Lung microvascular endothelial cell (primary cell): Measurements from ENCODE around the gene RGS6. TPM values are rescaled to one million over a fixed set of nuclear protein-coding genes. Genes with fewer than 3 reads are reported as not detected.

Experiments
- DNase-seq, 2 donors: peaks; one replicate each; pipeline versions ENCODE4 v3.0.0 to v3.0.0-alpha.2; 2010; ENCODE audit warnings: low read depth in 2 of 2
- total RNA-seq: library from RNA; depleted of rRNA; stranded (reverse); fragments of >200 nt; gene quantifications from 2 replicates; pipeline ENCODE4 v1.2.1, GENCODE V29; 2014

Gene RGS6
- total RNA-seq, 1 donor from 2014 or later, result not detected

- no peak for DNase-seq
These were observed 673.1 kb downstream of the RGS6 start for GRCh38 chr14:72605096-72605920.

- DNase-seq, result no peak
These were observed 673.6 kb downstream of the RGS6 start for GRCh38 chr14:72605921-72606220.

DNA sequence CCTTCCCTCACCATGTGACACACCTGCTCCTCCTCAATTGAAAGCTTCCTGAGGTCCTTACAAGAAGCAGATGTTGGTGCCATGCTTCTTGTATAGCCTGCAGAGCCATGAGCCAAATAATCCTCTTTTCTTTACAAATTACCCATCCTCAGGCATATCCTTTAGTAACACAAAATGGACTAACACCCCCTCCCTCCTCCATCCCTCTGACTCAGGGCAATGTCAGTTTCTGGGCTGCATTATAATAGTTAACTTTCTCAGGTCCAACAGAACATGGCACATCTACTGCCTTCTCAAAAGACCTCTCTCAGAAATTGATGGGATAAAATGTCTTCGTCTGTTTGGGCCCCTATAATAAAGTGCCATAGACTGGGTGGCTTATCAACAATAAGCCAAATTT is 674.6 kb downstream of the RGS6 start:
- no peak for DNase-seq

DNA sequence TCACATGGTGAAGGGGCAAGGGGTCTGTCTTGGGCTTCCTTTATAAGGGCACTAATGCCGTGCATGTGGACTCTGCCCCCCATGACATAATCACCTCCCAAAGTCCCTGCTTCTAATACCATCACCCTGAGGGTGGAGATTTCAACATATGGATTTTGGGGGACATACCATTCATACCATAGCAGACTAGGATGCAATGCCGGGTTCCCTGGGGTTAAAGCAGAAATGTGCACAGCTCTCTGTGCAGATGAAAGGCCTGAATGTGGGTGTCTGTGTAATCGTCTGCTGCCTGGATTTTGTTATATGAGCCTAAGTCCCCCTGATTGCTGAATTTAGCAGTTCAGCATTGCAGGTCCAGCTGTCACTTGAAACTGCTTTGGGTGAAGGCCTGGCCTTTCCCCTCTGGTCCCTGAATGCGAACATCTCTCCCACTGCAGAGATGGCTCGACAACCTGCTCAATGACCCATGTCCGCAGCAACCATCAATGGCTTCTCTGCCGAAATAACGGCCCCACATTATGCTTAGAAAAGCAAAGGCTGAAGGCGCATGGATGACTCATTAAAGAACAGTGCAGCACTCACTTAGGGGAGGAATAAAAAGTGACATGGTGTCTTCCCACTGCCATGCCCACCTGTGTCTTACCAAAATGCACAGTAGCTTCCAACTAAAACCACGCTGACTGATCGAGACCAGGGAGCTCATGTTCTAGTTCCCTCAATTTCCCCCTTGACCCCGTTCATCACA is 675.3 kb downstream of the RGS6 start:
- no peak for DNase-seq

GRCh38 chr14:72608391-72609204 is 676.4 kb downstream of the RGS6 start:
- peak in 1 of 2 donors; percentile 88 for DNase-seq

- no peak for DNase-seq
These were observed 677.1 kb downstream of the RGS6 start for GRCh38 chr14:72609205-72609916.

- DNase-seq, result no peak
These were observed 678.0 kb downstream of the RGS6 start for GRCh38 chr14:72610096-72610830.

DNA sequence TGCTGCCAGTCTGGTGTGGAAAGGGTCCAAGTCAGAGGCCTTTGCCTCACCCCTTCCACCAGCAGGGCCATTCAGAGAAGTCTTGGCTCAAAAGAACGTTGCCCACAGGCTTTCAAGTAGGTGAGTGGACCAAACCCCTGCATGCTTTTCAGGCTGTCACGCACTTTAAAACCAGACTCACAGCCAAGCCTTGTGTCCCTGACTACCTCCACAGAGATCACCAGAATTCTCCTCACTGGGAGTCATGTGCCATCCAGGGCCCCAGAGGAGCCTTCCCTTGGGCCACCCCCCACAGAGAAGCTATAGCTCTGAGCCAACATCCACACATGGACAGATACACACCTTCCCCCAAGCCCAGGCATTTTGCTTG is 678.6 kb downstream of the RGS6 start:
- no peak for DNase-seq

- no peak for DNase-seq
These were observed 679.3 kb downstream of the RGS6 start for GRCh38 chr14:72611506-72611905.

- DNase-seq, result no peak
These were observed 679.8 kb downstream of the RGS6 start for GRCh38 chr14:72612041-72612440.

DNA sequence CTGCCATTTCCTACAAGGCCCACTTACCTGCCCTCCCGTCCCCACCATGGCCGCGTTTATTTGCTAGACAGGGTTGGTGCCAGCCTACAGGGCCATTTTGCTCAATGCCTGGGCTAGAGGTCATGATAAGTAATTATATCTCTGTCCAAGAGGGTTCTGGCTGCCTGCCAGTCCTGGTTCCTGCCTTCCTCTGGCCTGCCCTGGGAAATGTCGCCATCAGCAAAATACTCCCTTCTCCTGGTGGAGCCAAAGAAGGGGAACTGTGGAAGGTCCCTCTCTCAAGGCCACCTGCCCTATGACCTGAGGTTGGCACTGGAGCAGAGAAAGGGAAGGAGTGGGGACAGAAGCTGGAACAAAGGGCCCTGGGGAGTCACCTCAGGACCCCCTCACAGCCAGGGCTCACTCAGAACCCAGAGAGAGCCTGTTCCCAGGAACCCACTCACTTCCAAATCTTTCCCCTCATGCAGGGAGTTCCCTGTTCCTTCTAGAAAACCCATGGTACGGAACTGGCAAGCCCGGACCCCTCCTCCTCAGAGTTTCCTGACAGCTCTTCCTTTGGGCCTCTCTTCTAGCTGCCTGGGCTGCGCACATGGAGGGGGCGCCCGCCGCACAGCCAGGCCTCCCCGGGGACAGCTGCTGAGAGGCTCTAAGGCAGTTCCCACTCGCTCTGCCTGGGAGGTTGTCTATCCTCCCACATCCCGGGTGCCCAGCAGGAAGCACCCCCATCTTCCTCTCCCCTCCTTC is 681.2 kb downstream of the RGS6 start:
- peak; percentile 59 to 88 for DNase-seq

DNA sequence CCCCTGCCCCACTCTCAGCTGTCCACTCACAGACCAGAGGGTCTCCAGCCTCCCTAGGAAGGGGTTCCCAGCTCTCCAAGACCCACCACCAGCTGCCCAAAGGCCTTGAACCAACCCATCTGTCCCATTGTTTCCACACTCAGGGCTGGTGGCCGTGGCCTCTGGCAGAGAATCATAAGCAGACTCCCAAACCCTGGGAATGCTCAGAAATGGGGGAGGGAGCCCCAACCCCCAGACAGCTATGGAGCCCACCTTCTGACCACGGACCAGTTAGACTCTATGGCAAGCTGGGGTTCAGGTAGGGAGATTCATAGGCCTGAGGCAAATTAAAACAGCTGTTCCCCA is 681.7 kb downstream of the RGS6 start:
- DNase-seq, result no peak

- no peak for DNase-seq
These were observed 682.1 kb downstream of the RGS6 start for GRCh38 chr14:72614365-72614764.

GRCh38 chr14:72614891-72615415 is 682.7 kb downstream of the RGS6 start:
- DNase-seq, result no peak

DNA sequence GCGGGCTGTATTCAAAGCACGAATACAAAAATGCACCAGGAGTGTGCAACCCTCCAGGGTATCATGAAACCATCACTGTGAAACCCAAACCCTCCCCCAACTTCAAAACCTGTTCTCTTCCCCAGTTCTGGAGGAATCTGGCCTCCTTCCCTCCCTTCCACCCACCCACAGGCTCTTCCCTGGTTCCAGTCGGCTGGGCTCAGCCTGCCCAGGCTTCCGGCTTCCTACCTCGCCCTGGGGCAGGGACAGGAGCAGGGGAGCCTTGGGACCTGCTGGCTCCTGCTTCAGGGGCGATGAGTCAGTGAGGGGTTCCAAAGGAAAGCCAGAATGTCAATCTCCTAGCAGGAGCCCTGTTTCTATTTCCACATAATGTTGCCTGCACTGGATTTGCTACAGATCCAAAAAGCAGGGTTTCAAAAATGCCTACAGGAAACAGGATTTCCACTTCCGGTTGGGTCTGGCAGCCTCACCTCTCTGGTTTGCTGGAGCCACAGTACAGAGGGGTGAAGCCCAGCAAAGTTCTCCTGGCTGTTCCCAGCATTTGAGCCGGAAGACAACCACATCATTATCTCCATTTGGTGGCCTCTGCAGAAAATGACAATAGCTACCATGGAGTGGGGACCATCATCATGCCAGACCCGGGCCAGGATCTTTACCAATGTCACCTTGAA is 683.4 kb downstream of the RGS6 start:
- DNase-seq, result peak; percentile 59 to 76
